ENCODE measurements around the gene PSKH1.

DNA sequence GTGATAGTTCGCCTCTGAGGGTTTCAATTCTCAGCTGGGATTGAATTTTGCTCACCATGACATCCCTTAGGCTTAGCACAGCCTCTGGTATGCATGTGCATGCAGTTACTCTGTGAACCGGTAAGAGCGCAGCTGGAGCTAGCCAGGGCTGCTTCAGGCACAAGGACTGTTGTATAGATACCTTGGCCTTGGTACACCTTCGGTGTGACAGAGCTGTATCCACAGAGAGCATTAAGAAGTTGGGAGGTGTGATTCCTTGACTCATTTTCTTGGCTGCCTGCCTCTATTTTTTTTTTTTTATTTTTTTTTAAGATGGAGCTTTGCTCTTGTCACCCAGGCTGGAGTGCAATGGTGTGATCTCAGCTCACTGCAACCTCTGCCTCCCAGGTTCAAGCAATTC lies 48.6 kb upstream of the PSKH1 start:
- TF ChIP-seq, protein P1, sequence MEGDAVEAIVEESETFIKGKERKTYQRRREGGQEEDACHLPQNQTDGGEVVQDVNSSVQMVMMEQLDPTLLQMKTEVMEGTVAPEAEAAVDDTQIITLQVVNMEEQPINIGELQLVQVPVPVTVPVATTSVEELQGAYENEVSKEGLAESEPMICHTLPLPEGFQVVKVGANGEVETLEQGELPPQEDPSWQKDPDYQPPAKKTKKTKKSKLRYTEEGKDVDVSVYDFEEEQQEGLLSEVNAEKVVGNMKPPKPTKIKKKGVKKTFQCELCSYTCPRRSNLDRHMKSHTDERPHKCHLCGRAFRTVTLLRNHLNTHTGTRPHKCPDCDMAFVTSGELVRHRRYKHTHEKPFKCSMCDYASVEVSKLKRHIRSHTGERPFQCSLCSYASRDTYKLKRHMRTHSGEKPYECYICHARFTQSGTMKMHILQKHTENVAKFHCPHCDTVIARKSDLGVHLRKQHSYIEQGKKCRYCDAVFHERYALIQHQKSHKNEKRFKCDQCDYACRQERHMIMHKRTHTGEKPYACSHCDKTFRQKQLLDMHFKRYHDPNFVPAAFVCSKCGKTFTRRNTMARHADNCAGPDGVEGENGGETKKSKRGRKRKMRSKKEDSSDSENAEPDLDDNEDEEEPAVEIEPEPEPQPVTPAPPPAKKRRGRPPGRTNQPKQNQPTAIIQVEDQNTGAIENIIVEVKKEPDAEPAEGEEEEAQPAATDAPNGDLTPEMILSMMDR (conservative IDR thresholded peaks at IDR 0.05; ENCODE audit: low read depth, low read length) = no peak
- no peak for TF ChIP-seq EZH2 (IDR thresholded peaks at IDR 0.05; ENCODE audit: borderline replicate concordance, low read depth, low read length, poor library complexity, severe bottlenecking)

Measured in A673 (cell line).